PFSK-1 (cell line): ENCODE results near the gene DIABLO.

ENCODE experiments used
- POLR2AphosphoS5 ChIP-seq: IDR thresholded peaks from 2 replicates; pipeline ENCODE4 v1.6.1; 2012; ENCODE audit warnings: low read depth, mild to moderate bottlenecking, control low read depth, low read length, moderate library complexity
- SIN3A ChIP-seq: IDR thresholded peaks from 2 replicates; pipeline ENCODE4 v1.6.1; 2012; ENCODE audit warnings: mild to moderate bottlenecking, low read length, moderate library complexity, borderline replicate concordance; ENCODE audit not compliant: insufficient read depth
- TAF1 ChIP-seq: IDR thresholded peaks from 2 replicates; pipeline ENCODE4 v1.6.1; 2012; ENCODE audit warnings: low read length, control low read depth, borderline replicate concordance; ENCODE audit not compliant: insufficient read depth

- TF ChIP-seq TAF1, result no peak
- TF ChIP-seq SIN3A, result no peak
- no peak for TF ChIP-seq POLR2AphosphoS5
Observed at GRCh38 chr12:122168492-122168891, 57.4 kb downstream of the DIABLO start.
